Osteocyte (in vitro differentiated cells): ENCODE measurements around the gene ZNF521. TPM values are rescaled to one million over a fixed set of nuclear protein-coding genes. Genes with fewer than 3 reads are reported as not detected.

Experiments used
- DNase-seq: peaks from one replicate; pipeline ENCODE4 v3.0.0; 2021; ENCODE audit warnings: mixed read lengths; ENCODE audit not compliant: unreplicated experiment; ENCODE audit errors: extremely low spot score
- H3K27ac Mint-ChIP-seq: one replicate; pipeline ENCODE4 v1.8.0; 2021; ENCODE audit warnings: mild to moderate bottlenecking, mixed read lengths; ENCODE audit not compliant: unreplicated experiment
- H3K27me3 Mint-ChIP-seq: one replicate; pipeline ENCODE4 v1.8.0; 2021; ENCODE audit warnings: mixed read lengths; ENCODE audit not compliant: unreplicated experiment
- H3K36me3 Mint-ChIP-seq: one replicate; pipeline ENCODE4 v1.8.0; 2021; ENCODE audit warnings: mixed read lengths; ENCODE audit not compliant: unreplicated experiment
- H3K4me1 Mint-ChIP-seq: one replicate; pipeline ENCODE4 v1.8.0; 2021; ENCODE audit warnings: mixed read lengths; ENCODE audit not compliant: unreplicated experiment
- H3K4me3 Mint-ChIP-seq: one replicate; pipeline ENCODE4 v1.8.0; 2021; ENCODE audit warnings: mild to moderate bottlenecking, moderate library complexity, mixed read lengths; ENCODE audit not compliant: unreplicated experiment
- H3K9me3 Mint-ChIP-seq: one replicate; pipeline ENCODE4 v1.8.0; 2021; ENCODE audit warnings: mixed read lengths; ENCODE audit not compliant: unreplicated experiment
- total RNA-seq: library from RNA; stranded (reverse); gene quantifications from 2 replicates; pipeline ENCODE4 v1.2.1, GENCODE V29; 2021
- TF ChIP-seq, protein P1 (sequence below): fragments of 200-600 bp; sonication (generic); IDR thresholded peaks from 2 replicates; pipeline ENCODE4 v1.5.0; 2021; ENCODE audit warnings: antibody characterized with exemption, mild to moderate bottlenecking, moderate library complexity

The ZNF521 gene
- total RNA-seq, 1 donor from 2014 or later = 57.1 TPM

DNA sequence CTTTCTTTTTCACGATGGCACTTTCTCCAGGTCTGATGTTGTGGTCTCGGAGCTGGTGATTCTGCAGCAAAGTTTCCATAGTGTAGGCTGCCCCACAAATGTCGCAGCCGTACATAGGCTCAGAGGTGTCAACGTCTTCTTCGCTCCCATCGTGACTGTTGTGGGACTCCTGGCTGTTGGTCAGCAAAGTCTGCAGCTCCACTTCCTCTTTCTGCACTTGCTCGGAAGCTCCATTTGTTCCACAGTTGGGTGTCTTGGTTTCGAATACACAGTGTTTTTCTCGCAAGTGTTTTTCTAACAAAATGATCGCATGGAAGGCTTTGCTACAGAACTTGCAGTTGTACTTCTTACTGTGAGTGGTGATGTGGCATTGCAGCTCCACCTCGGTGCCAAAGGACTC lies 126.8 kb downstream of the ZNF521 start:
- no peak overlapping the region for H3K4me3 Mint-ChIP-seq
- TF ChIP-seq, protein P1, sequence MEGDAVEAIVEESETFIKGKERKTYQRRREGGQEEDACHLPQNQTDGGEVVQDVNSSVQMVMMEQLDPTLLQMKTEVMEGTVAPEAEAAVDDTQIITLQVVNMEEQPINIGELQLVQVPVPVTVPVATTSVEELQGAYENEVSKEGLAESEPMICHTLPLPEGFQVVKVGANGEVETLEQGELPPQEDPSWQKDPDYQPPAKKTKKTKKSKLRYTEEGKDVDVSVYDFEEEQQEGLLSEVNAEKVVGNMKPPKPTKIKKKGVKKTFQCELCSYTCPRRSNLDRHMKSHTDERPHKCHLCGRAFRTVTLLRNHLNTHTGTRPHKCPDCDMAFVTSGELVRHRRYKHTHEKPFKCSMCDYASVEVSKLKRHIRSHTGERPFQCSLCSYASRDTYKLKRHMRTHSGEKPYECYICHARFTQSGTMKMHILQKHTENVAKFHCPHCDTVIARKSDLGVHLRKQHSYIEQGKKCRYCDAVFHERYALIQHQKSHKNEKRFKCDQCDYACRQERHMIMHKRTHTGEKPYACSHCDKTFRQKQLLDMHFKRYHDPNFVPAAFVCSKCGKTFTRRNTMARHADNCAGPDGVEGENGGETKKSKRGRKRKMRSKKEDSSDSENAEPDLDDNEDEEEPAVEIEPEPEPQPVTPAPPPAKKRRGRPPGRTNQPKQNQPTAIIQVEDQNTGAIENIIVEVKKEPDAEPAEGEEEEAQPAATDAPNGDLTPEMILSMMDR = no peak
- H3K36me3 Mint-ChIP-seq = peaks cover 31% of the 10 kb centered on the region
- peaks cover 20% of the 10 kb centered on the region for H3K4me1 Mint-ChIP-seq
- H3K27me3 Mint-ChIP-seq = no peaks in the 10 kb centered on the region
- DNase-seq = no peak
- H3K9me3 Mint-ChIP-seq = no peaks in the 10 kb centered on the region
- no peak overlapping the region for H3K27ac Mint-ChIP-seq

DNA sequence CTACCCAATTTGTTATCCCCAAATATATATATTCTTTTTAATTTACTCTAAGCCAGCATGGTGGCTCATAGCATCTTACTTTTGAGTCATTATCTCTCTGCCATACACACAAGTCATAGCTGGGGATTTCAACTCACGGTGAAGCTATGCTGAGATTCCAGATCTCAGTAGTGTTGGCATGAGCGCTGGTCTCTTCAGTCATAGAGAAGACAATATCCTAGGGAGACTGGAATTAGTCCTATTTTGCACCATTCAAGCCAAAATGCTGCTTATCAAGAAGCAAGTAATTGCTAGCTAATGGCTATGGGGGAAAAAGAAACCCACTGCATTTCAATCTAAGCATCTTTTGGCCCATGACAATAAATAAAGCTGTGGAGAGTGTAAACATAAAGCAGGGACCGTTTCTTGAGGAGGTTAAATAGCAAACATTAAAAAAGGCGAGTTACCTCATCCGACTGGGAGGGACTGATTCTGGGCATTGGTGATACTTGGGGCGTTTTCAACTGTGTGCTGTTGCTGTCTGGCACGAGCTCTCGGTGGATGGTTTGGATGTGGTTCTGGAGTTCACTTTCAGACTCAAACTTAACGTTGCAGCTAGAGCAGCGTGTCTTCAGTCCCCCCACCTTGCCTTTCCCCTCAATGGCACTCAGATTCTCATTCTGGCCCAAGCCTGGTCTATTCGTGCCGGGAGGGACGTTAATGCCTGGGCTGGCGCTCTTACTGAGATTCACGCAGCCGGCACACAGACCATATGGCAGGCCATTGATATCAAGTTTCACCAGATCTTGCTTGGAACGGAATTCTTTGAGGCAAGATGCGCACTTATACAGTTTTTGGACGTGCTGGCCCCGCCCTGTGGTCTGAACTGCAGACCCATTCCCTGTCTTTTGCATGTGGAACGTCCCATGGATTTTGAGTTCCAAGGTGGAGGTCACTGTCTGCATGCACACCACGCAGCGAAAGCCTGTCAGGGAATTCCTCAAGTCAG lies 127.8 kb downstream of the ZNF521 start:
- peaks cover 31% of the 10 kb centered on the region for H3K36me3 Mint-ChIP-seq
- no peaks in the 10 kb centered on the region for H3K9me3 Mint-ChIP-seq
- no peak for DNase-seq
- H3K4me1 Mint-ChIP-seq = peaks cover 11% of the 10 kb centered on the region
- H3K27ac Mint-ChIP-seq = no peak overlapping the region
- TF ChIP-seq, protein P1 = no peak
- H3K27me3 Mint-ChIP-seq = no peaks in the 10 kb centered on the region
- no peak overlapping the region for H3K4me3 Mint-ChIP-seq

DNA sequence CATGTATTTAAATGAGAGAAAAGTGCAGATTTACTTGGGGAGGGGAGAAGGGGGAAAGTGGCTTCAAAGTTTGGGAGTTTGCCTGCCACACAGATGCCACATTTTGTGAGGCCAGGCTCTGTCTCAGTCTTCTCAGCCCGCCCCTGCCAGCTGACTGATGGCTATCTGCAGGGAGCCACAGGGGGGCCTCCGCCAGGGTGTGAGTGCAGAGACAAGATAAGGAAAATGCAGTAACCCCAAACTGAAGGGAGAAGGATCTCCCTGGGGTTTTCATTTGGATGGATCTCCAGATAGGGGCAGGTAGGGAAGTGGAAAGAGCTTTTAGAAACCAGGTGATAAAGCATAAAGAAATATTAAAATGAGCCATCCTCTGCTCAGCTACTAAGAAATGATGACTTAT lies 128.8 kb downstream of the ZNF521 start:
- no peaks in the 10 kb centered on the region for H3K27me3 Mint-ChIP-seq
- TF ChIP-seq, protein P1 = no peak
- H3K27ac Mint-ChIP-seq = no peak overlapping the region
- H3K36me3 Mint-ChIP-seq = peaks cover 37% of the 10 kb centered on the region
- H3K4me1 Mint-ChIP-seq = peaks cover 2% of the 10 kb centered on the region
- DNase-seq = no peak
- H3K9me3 Mint-ChIP-seq = no peaks in the 10 kb centered on the region
- no peak overlapping the region for H3K4me3 Mint-ChIP-seq

DNA sequence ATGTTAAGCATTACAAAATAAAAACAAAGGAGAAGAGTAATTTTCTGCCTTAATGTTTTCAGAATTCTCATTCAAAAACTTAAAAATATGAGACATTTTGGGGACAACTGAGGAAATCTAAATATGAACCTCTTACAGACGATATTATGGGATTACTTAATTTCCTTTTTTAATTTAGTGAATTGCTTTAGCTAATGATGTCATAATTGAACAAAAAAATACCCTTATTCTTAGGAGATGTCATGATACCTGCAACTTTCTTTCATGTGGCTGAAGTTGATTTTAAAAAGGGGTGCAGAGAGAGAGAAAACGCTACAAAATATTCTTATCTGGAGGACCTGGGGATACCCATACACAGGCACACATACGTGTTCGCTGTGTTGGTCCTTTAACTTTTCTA lies 129.3 kb downstream of the ZNF521 start:
- Mint-ChIP-seq H3K36me3 (peaks cover 42% of the 10 kb centered on the region), H3K4me1 (no peaks in the 10 kb centered on the region), H3K4me3 (no peak overlapping the region), H3K27me3 (no peaks in the 10 kb centered on the region), H3K27ac (no peak overlapping the region), H3K9me3 (no peaks in the 10 kb centered on the region)
- TF ChIP-seq, protein P1 = no peak
- no peak for DNase-seq

DNA sequence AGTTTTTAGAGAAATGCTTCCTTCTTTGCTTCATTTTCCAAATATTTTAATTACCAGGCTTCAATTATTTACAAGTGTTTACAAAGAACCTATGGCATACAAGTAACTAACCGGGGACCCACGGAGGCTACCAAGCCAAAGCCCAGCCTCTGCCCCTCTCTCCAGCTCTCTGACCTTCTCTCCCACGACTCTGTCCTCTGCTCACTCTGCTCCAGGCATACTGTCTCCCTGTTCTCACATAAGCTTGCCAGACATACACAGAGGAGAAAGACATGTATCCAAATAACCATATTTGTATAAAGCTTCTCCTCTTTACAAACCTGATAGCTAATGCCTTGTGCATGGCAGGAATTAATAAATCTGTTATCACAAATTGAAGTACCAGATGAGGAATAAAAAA lies 141.3 kb downstream of the ZNF521 start:
- Mint-ChIP-seq H3K9me3 (no peaks in the 10 kb centered on the region), H3K4me1 (no peaks in the 10 kb centered on the region), H3K27me3 (no peaks in the 10 kb centered on the region), H3K27ac (no peak overlapping the region), H3K4me3 (no peak overlapping the region), H3K36me3 (peaks cover 4% of the 10 kb centered on the region)
- TF ChIP-seq, protein P1 = no peak
- DNase-seq = no peak
